H1 (cell line): ENCODE measurements around the gene TMEM89. TPM values are rescaled to one million over a fixed set of nuclear protein-coding genes. Genes with fewer than 3 reads are reported as not detected.

ENCODE experiments used
- CTCF ChIA-PET: fragments of 300-600 bp; sonication (Branson Sonifier 250); formaldehyde crosslinking; loops from one replicate; lab custom pipeline; 2021; ENCODE audit not compliant: partially characterized antibody; lab: Charles Lee
- POLR2A ChIA-PET: fragments of 300-600 bp; sonication (Branson Sonifier 250); formaldehyde crosslinking; loops from one replicate; lab custom pipeline; 2021; ENCODE audit warnings: inconsistent platforms; ENCODE audit not compliant: partially characterized antibody; lab: Charles Lee
- DNase-seq, 2 experiments: peaks; one replicate each; pipeline versions ENCODE4 v3.0.0 to v3.0.0-alpha.2; 2010 to 2022; ENCODE audit warnings: low spot score in 2 of 2, low read depth in 1 of 2, mixed read lengths in 1 of 2
- FAIRE-seq: peaks from 2 replicates; lab custom pipeline; 2011; peaks lifted over from hg19 to GRCh38; lab: Jason Lieb, UNC
- H2AFZ ChIP-seq: 2 replicates; pipeline ENCODE4 v1.8.1; 2012; ENCODE audit warnings: low read length, inconsistent platforms
- H2AK5ac ChIP-seq: 2 replicates; pipeline ENCODE4 v1.6.1; 2013; ENCODE audit warnings: low read depth, low read length
- H2BK120ac ChIP-seq: replicated peaks from 2 replicates; pipeline ENCODE3; 2013; ENCODE audit warnings: low read depth, low read length, inconsistent platforms
- H2BK12ac ChIP-seq: 2 replicates; pipeline ENCODE4 v1.6.1; 2013; ENCODE audit warnings: low read depth, low read length
- H2BK15ac ChIP-seq: 2 replicates; pipeline ENCODE4 v1.6.1; 2013; ENCODE audit warnings: low read length
- H2BK20ac ChIP-seq: 2 replicates; pipeline ENCODE4 v1.6.1; 2013; ENCODE audit warnings: low read length
- H2BK5ac ChIP-seq: 2 replicates; pipeline ENCODE4 v1.6.1; 2013; ENCODE audit warnings: low read depth, low read length
- H3K14ac ChIP-seq: 2 replicates; pipeline ENCODE4 v1.6.1; 2013; ENCODE audit warnings: inconsistent platforms; ENCODE audit not compliant: insufficient read length
- H3K18ac ChIP-seq: 2 replicates; pipeline ENCODE4 v1.6.1; 2013; ENCODE audit warnings: low read length; ENCODE audit errors: extremely low read depth
- H3K23ac ChIP-seq: 2 replicates; pipeline ENCODE4 v1.6.1; 2013; ENCODE audit warnings: inconsistent platforms; ENCODE audit not compliant: insufficient read length
- H3K23me2 ChIP-seq: 2 replicates; pipeline ENCODE4 v1.6.1; 2013; ENCODE audit warnings: low read depth, low read length
- H3K27ac ChIP-seq: 2 replicates; pipeline ENCODE4 v1.6.1; 2011; ENCODE audit warnings: low read depth, low read length, inconsistent platforms
- H3K27me3 ChIP-seq, 4 experiments: replicated peaks in 1 of 4; 1 replicate in 1 of 4; 2 replicates in 3 of 4; pipeline versions ENCODE4 v1.6.1 to v1.8.1; 2011 to 2013; ENCODE audit warnings: low read length in 3 of 4, mild to moderate bottlenecking in 3 of 4, inconsistent platforms in 2 of 4, mixed read lengths in 2 of 4, moderate library complexity in 1 of 4; ENCODE audit not compliant: control insufficient read depth in 3 of 4, insufficient read depth in 3 of 4; ENCODE audit errors: extremely low read depth in 1 of 4
- H3K36me3 ChIP-seq, 4 experiments: 2 replicates each; pipeline versions ENCODE4 v1.6.1 to v1.8.1; 2011 to 2013; ENCODE audit warnings: mild to moderate bottlenecking in 4 of 4, low read length in 3 of 4, moderate library complexity in 2 of 4, control low read depth in 1 of 4, inconsistent platforms in 1 of 4; ENCODE audit not compliant: insufficient read depth in 4 of 4, control insufficient read depth in 2 of 4
- H3K4ac ChIP-seq: replicated peaks from 2 replicates; pipeline ENCODE3; 2013; ENCODE audit warnings: low read length, low read depth, mixed read lengths, inconsistent platforms; ENCODE audit not compliant: insufficient read length
- H3K4me1 ChIP-seq, 4 experiments: replicated peaks in 1 of 4; 1 replicate in 1 of 4; 2 replicates in 3 of 4; pipeline versions ENCODE4 v1.6.1 to v1.8.1; 2011 to 2013; ENCODE audit warnings: low read length in 3 of 4, inconsistent platforms in 2 of 4, mixed read lengths in 1 of 4; ENCODE audit not compliant: insufficient read depth in 4 of 4, control insufficient read depth in 3 of 4
- H3K4me2 ChIP-seq, 2 experiments: 2 replicates each; pipeline versions ENCODE4 v1.6.1 to v1.8.1; 2011 to 2013; ENCODE audit warnings: low read depth in 2 of 2, low read length in 2 of 2, control low read depth in 1 of 2, inconsistent platforms in 1 of 2, mild to moderate bottlenecking in 1 of 2; ENCODE audit not compliant: insufficient read depth in 1 of 2
- H3K4me3 ChIP-seq, 4 experiments: fragments of 200-600, 300-600 bp in 1 of 4; sonication (generic), shearing (Covaris generic), sonication (Bioruptor Twin) in 1 of 4; 2 replicates each; pipeline versions ENCODE4 v1.5.1 to v1.8.1; 2011 to 2016; ENCODE audit warnings: low read length in 4 of 4, low read depth in 3 of 4, control low read depth in 2 of 4, inconsistent platforms in 2 of 4, mild to moderate bottlenecking in 2 of 4, mixed read lengths in 1 of 4, moderate library complexity in 1 of 4; ENCODE audit not compliant: insufficient read depth in 2 of 4; ENCODE audit errors: extremely low read depth in 1 of 4
- H3K56ac ChIP-seq: replicated peaks from 2 replicates; pipeline ENCODE3; 2013; ENCODE audit warnings: low read depth, mild to moderate bottlenecking, mixed read lengths, low read length, inconsistent platforms; ENCODE audit not compliant: insufficient read length
- H3K79me1 ChIP-seq: 2 replicates; pipeline ENCODE4 v1.6.1; 2013; ENCODE audit warnings: low read depth, low read length, control low read depth
- H3K79me2 ChIP-seq, 2 experiments: 2 replicates each; pipeline versions ENCODE4 v1.6.1 to v1.8.1; 2012 to 2013; ENCODE audit warnings: low read length in 2 of 2, mild to moderate bottlenecking in 2 of 2, inconsistent platforms in 1 of 2; ENCODE audit not compliant: insufficient read depth in 2 of 2, control insufficient read depth in 1 of 2
- H3K9ac ChIP-seq, 4 experiments: replicated peaks in 1 of 4; 1 replicate in 1 of 4; 2 replicates in 3 of 4; pipeline versions ENCODE4 v1.6.1 to v1.8.1; 2011 to 2013; ENCODE audit warnings: low read depth in 3 of 4, low read length in 3 of 4, control low read depth in 2 of 4, mild to moderate bottlenecking in 2 of 4, moderate library complexity in 2 of 4, inconsistent platforms in 1 of 4; ENCODE audit errors: extremely low read depth in 1 of 4
- H3K9me3 ChIP-seq, 2 experiments: 2 replicates each; pipeline versions ENCODE4 v1.6.1 to v1.8.1; 2012 to 2013; ENCODE audit warnings: mild to moderate bottlenecking in 2 of 2, moderate library complexity in 2 of 2, control low read depth in 1 of 2, inconsistent platforms in 1 of 2, low read depth in 1 of 2, low read length in 1 of 2, mixed read lengths in 1 of 2; ENCODE audit not compliant: insufficient read depth in 2 of 2
- H4K20me1 ChIP-seq, 2 experiments: replicated peaks in 1 of 2; 2 replicates each; pipeline versions ENCODE3 to v1.8.1; 2011 to 2013; ENCODE audit warnings: inconsistent platforms in 2 of 2, low read length in 2 of 2, mild to moderate bottlenecking in 1 of 2; ENCODE audit not compliant: insufficient read depth in 2 of 2, control insufficient read depth in 1 of 2
- H4K5ac ChIP-seq: 2 replicates; pipeline ENCODE4 v1.6.1; 2013; ENCODE audit warnings: low read length, low read depth, mixed read lengths, inconsistent platforms; ENCODE audit not compliant: insufficient read length
- H4K8ac ChIP-seq: 2 replicates; pipeline ENCODE4 v1.8.0; 2013; ENCODE audit warnings: mild to moderate bottlenecking, moderate library complexity, low read length, inconsistent platforms; ENCODE audit not compliant: insufficient read depth; ENCODE audit errors: extremely low read depth
- H4K91ac ChIP-seq: replicated peaks from 2 replicates; pipeline ENCODE3; 2013; ENCODE audit warnings: low read length, mixed read lengths, inconsistent platforms; ENCODE audit not compliant: insufficient read length
- ASH2L ChIP-seq: fragments of 200-600, 300-600 bp; sonication (generic); IDR thresholded peaks from one replicate; pipeline ENCODE4 v1.7.1; 2017; ENCODE audit warnings: low read length
- BRCA1 ChIP-seq: IDR thresholded peaks from 2 replicates; pipeline ENCODE4 v1.6.1; 2012; ENCODE audit warnings: low read depth, low read length, improper control_type of control experiment
- KDM1A ChIP-seq: fragments of 200-600, 300-600 bp; sonication (generic); IDR thresholded peaks from 2 replicates; pipeline ENCODE4 v1.7.1; 2016; ENCODE audit warnings: mild to moderate bottlenecking, low read length, borderline replicate concordance
- PHF8 ChIP-seq: fragments of 200-600 bp; sonication (generic); conservative IDR thresholded peaks from 2 replicates; pipeline ENCODE4 v1.7.1; 2012; ENCODE audit warnings: low read depth, mild to moderate bottlenecking, inconsistent platforms, low read length, moderate library complexity
- POLR2A ChIP-seq, 2 experiments: IDR thresholded peaks; 1 replicate in 1 of 2; 2 replicates in 1 of 2; pipeline ENCODE4 v1.6.1; 2011; ENCODE audit warnings: low read depth in 2 of 2, low read length in 2 of 2, mild to moderate bottlenecking in 2 of 2; ENCODE audit errors: control extremely low read depth in 1 of 2
- RAD21 ChIP-seq, 2 experiments: IDR thresholded peaks in 1 of 2; conservative IDR thresholded peaks in 1 of 2; 2 replicates each; pipeline ENCODE4 v1.6.1; 2011; ENCODE audit warnings: low read depth in 2 of 2, low read length in 2 of 2, improper control_type of control experiment in 1 of 2, inconsistent platforms in 1 of 2, mild to moderate bottlenecking in 1 of 2, moderate library complexity in 1 of 2
- SIRT6 ChIP-seq: IDR thresholded peaks from one replicate; pipeline ENCODE4 v1.7.1; 2012; ENCODE audit warnings: low read length, inconsistent platforms
- SIX5 ChIP-seq: IDR thresholded peaks from 2 replicates; pipeline ENCODE4 v1.6.1; 2011; ENCODE audit warnings: mild to moderate bottlenecking, low read depth, low read length
- SUZ12 ChIP-seq: fragments of 200-600 bp; sonication (generic); IDR thresholded peaks from 2 replicates; pipeline ENCODE4 v1.6.1; 2012; ENCODE audit warnings: mild to moderate bottlenecking, inconsistent platforms, low read length, moderate library complexity, mixed read lengths
- TEAD4 ChIP-seq: IDR thresholded peaks from 2 replicates; pipeline ENCODE4 v1.6.1; 2012; ENCODE audit warnings: low read depth, low read length, inconsistent platforms, mixed read lengths
- ZNF274 ChIP-seq: IDR thresholded peaks from 2 replicates; pipeline ENCODE4 v1.7.0; 2012; ENCODE audit warnings: low read length, borderline replicate concordance; ENCODE audit errors: extremely low read depth
- WGBS, 2 experiments: shearing (Covaris generic) in 1 of 2; methylation state at CpG; one replicate each; pipeline versions ENCODE4 v1.1.6 to v1.1.7; 2013 to 2015; ENCODE audit warnings: low lambda C conversion rate in 2 of 2, mixed read lengths in 2 of 2, inconsistent platforms in 1 of 2, low coverage in 1 of 2, missing lambda C conversion rate in 1 of 2; ENCODE audit not compliant: insufficient replicate concordance in 2 of 2, insufficient coverage in 1 of 2, insufficient read length in 1 of 2; ENCODE audit errors: extremely low coverage in 1 of 2, missing lambda C conversion rate in 1 of 2; 5-methylcytosine and 5-hydroxymethylcytosine counted together
- polyA plus RNA-seq, 7 experiments: library from polyadenylated mRNA; depleted of rRNA in 3 of 7; stranded (reverse) in 5 of 7; unstranded in 2 of 7; fragments of >200 nt in 5 of 7; fragments of 200-250 nt in 2 of 7; gene quantifications; 1 replicate in 5 of 7; 2 replicates in 1 of 7; 4 replicates in 1 of 7; pipeline versions ENCODE4 v1.2.1 to v1.2.3, GENCODE V29; 2011 to 2013; ENCODE audit warnings: missing spikeins in 2 of 7, mixed read lengths in 2 of 7
- total RNA-seq: library from RNA; stranded (reverse); fragmentation: NEBNext Ultra II Directional; extraction: Animal tissue kit (Norgen Biotek cat#: 25700); gene quantifications from 2 replicates; pipeline ENCODE4 v1.2.1, GENCODE V29; 2021

TMEM89 gene
- total and polyA plus RNA-seq, 2 of the 8 experiments (the other 6 are each of a cell fraction or from before 2014, with no cell fraction given), result not detected

DNA sequence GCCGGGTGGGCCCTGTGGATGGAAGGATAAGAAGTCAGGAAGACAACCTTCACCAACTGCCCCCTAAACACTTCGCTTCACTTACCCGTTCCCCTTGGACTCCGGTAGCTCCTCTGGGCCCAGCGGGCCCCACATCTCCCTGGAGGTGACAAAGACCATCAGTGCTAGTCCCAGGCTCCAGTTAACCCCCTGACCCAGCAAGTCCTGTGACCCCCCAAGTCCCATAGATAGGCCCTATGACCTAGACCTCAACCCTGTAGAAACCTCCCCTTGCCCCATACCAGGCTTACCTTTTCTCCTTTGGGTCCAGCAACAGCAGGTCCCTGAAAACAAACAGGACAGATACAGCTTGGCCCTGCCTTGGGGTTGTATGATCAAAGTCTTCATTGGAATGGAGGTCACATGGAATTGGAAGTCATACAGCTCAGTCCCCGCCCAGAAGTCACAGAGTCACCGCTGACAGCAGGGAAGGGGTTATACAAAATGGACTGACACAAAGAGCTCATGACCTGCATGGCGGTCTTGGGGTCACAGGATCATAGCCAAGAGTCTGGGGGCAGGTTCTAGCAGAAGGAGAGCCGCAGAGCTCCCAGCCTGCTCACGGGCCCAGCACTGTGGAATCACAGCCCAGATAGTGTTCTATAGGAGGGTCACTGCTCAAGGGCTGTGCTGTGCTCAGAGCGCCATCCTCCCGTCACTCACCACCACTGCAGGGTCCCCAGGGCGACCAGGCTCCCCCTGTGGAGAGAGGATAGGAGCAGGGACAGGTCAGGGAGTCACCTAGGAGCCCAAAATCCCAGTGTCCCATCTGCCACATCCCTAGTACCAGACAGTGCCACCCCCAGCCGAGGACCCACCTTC, 39.7 kb downstream of the TMEM89 start:
- Histone ChIP-seq H3K4me1 (no peaks in the 10 kb centered on the region), H3K18ac (no peak overlapping the region), H2AFZ (no peak overlapping the region), H4K91ac (no peak overlapping the region), H3K4me3 (no peak overlapping the region), H2BK15ac (no peak overlapping the region), H4K20me1 (no peaks in the 10 kb centered on the region), H3K56ac (no peak overlapping the region), H2BK5ac (no peak overlapping the region), H4K8ac (no peak overlapping the region), H3K9me3 (no peaks in the 10 kb centered on the region), H3K9ac (no peak overlapping the region), H3K27ac (no peak overlapping the region), H2BK12ac (no peak overlapping the region), H3K4me2 (no peak overlapping the region), H3K27me3 (no peaks in the 10 kb centered on the region), H3K4ac (no peak overlapping the region), H3K23me2 (no peaks in the 10 kb centered on the region), H3K14ac (no peak overlapping the region), H3K79me2 (no peaks in the 10 kb centered on the region), H2AK5ac (no peak overlapping the region), H3K79me1 (no peaks in the 10 kb centered on the region), H3K23ac (no peak overlapping the region), H4K5ac (no peak overlapping the region), H2BK120ac (no peak overlapping the region), H3K36me3 (peaks cover 0 to 5% (median 1%) of the 10 kb centered on the region in 4 experiments; a peak in 2 of 8 replicates), H2BK20ac (no peak overlapping the region)
- CTCF ChIA-PET, result interaction anchor here (0.6 to 1.1 kb wide), 6 partner anchors 9 to 338 kb away, joined by 3 to 4 read pairs (median 3); no protein-coding TSS in a partner anchor
- POLR2A ChIA-PET, result interaction anchor here (0.8 to 2.5 kb wide), 7 partner anchors 11 to 153 kb away, joined by 3 to 14 read pairs (median 4); partner anchors contain the start of genes CELSR3 and COL7A1
- DNase-seq (no peak), FAIRE-seq (no peak)
- WGBS, 2 experiments, result 87% methylated on average over 13 of the region's 14 CpGs; no CpG with 5 or more reads in 1 of the 2 experiments
- TF ChIP-seq SIRT6 (no peak), RAD21 (IDR thresholded peaks at IDR 0.05 in 1 of 2, conservative IDR thresholded peaks at IDR 0.05 in 1 of 2; ENCODE audit: low read depth in 2 of 2, low read length in 2 of 2) (no peak), KDM1A (no peak), ASH2L (no peak), SIX5 (no peak), POLR2A (IDR thresholded peaks at IDR 0.05; ENCODE audit: control extremely low read depth in 1 of 2, low read depth in 2 of 2, low read length in 2 of 2) (no peak), ZNF274 (no peak), TEAD4 (no peak), PHF8 (no peak), BRCA1 (no peak), SUZ12 (no peak)
